Activated naive CD8-positive, alpha-beta T cell treated with anti-CD3 and anti-CD28 coated beads, Interleukin-2, amount 50 U/mL, for 16 hours (primary cell): ENCODE measurements around the gene KNSTRN.
A peak's percentile ranks its signal among the peaks of the same experiment; 100 is the strongest.

Experiments
- DNase-seq: peaks from one replicate; pipeline ENCODE4 v3.0.0-alpha.2; 2020; ENCODE audit warnings: low read depth, low spot score

KNSTRN gene

GRCh38 chr15:40429068-40429710 lies 46.7 kb downstream of the KNSTRN start:
- no peak for DNase-seq

GRCh38 chr15:40430271-40430805 lies 47.8 kb downstream of the KNSTRN start:
- no peak for DNase-seq

GRCh38 chr15:40435023-40435709 lies 52.6 kb downstream of the KNSTRN start:
- no peak for DNase-seq

GRCh38 chr15:40435710-40436089 lies 53.2 kb downstream of the KNSTRN start:
- DNase-seq: no peak

GRCh38 chr15:40436116-40436891 lies 53.8 kb downstream of the KNSTRN start:
- no peak for DNase-seq

- DNase-seq: no peak
Measured at GRCh38 chr15:40436892-40437751, 54.6 kb downstream of the KNSTRN start.

- DNase-seq: no peak
Measured at GRCh38 chr15:40437752-40438687, 55.5 kb downstream of the KNSTRN start.

- DNase-seq: no peak
Measured at GRCh38 chr15:40438712-40439111, 56.2 kb downstream of the KNSTRN start.

GRCh38 chr15:40439461-40439959 lies 57.0 kb downstream of the KNSTRN start:
- no peak for DNase-seq

- no peak for DNase-seq
Measured at GRCh38 chr15:40439960-40440742, 57.6 kb downstream of the KNSTRN start.

- peak; percentile 90 for DNase-seq
Measured at GRCh38 chr15:40440743-40441564, 58.4 kb downstream of the KNSTRN start, which contains the start of gene BAHD1. TSS of gene BAHD1 (plus strand) at chr15:40440953. CDS start at chr15:40458465, 17,512 bp downstream.

- DNase-seq: no peak
Measured at GRCh38 chr15:40441565-40442531, 59.3 kb downstream of the KNSTRN start.

GRCh38 chr15:40443255-40443654 lies 60.7 kb downstream of the KNSTRN start:
- no peak for DNase-seq

GRCh38 chr15:40443846-40444245 lies 61.3 kb downstream of the KNSTRN start:
- DNase-seq: no peak
